ENCODE results near the gene CTSZ. TPM values are rescaled to one million over a fixed set of nuclear protein-coding genes. Genes with fewer than 3 reads are reported as not detected.

CTSZ gene
- total RNA-seq, 4 donors from 2014 or later = 22.3 to 89.7 (median 57.2) TPM

GRCh38 chr20:59023616-59024015 is 16.6 kb upstream of the CTSZ start:
- Histone ChIP-seq H3K36me3 (peaks cover 0 to 73% (median 23%) of the 10 kb centered on the region in 3 donors), H3K4me3 (no peak overlapping the region), H3K27ac (no peak overlapping the region), H3K4me1 (peaks cover 0 to 27% (median 4%) of the 10 kb centered on the region in 3 donors), H3K27me3 (no peaks in the 10 kb centered on the region), H3K9me3 (no peaks in the 10 kb centered on the region)
- TF ChIP-seq POLR2A (IDR thresholded peaks at IDR 0.05) = no peak
- TF ChIP-seq, protein P1, sequence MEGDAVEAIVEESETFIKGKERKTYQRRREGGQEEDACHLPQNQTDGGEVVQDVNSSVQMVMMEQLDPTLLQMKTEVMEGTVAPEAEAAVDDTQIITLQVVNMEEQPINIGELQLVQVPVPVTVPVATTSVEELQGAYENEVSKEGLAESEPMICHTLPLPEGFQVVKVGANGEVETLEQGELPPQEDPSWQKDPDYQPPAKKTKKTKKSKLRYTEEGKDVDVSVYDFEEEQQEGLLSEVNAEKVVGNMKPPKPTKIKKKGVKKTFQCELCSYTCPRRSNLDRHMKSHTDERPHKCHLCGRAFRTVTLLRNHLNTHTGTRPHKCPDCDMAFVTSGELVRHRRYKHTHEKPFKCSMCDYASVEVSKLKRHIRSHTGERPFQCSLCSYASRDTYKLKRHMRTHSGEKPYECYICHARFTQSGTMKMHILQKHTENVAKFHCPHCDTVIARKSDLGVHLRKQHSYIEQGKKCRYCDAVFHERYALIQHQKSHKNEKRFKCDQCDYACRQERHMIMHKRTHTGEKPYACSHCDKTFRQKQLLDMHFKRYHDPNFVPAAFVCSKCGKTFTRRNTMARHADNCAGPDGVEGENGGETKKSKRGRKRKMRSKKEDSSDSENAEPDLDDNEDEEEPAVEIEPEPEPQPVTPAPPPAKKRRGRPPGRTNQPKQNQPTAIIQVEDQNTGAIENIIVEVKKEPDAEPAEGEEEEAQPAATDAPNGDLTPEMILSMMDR (IDR thresholded peaks at IDR 0.05) = no peak
- no peak for DNase-seq
- WGBS, 2 donors = 90 to 94% methylated on average over 6 to 13 of the region's 13 CpGs
- intact Hi-C loops (cut with DNase I) = no loop called here

DNA sequence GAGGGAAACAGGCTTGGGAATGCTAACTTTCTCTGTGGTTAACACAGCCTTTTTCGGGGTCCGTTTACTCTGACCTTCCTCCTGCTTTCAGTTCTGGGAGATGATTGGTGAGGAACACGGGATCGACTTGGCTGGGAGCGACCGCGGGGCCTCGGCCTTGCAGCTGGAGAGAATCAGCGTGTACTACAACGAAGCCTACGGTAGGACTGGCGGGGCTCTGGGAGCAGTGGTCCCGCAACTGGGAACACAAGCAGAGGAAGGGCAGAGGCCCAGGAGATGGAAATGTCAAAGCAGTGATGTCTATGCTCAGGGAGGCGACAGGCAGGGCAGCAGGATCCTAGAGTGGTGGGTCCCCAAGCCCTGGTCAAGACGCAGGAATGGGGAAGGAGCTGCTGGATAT is 15.7 kb upstream of the CTSZ start:
- WGBS, 2 donors = 89 to 91% methylated on average over 7 to 15 of the region's 15 CpGs
- intact Hi-C loops (cut with DNase I) = no loop called here
- peaks cover 0 to 18% (median 3%) of the 10 kb centered on the region in 3 donors for H3K4me1 ChIP-seq
- no peak for TF ChIP-seq POLR2A (IDR thresholded peaks at IDR 0.05)
- TF ChIP-seq, protein P1 (IDR thresholded peaks at IDR 0.05) = no peak
- H3K36me3 ChIP-seq = peaks cover 0 to 64% (median 23%) of the 10 kb centered on the region in 3 donors
- H3K27ac ChIP-seq = no peak overlapping the region
- no peak for DNase-seq
- H3K9me3 ChIP-seq = no peaks in the 10 kb centered on the region
- no peak overlapping the region for H3K4me3 ChIP-seq
- H3K27me3 ChIP-seq = no peaks in the 10 kb centered on the region

DNA sequence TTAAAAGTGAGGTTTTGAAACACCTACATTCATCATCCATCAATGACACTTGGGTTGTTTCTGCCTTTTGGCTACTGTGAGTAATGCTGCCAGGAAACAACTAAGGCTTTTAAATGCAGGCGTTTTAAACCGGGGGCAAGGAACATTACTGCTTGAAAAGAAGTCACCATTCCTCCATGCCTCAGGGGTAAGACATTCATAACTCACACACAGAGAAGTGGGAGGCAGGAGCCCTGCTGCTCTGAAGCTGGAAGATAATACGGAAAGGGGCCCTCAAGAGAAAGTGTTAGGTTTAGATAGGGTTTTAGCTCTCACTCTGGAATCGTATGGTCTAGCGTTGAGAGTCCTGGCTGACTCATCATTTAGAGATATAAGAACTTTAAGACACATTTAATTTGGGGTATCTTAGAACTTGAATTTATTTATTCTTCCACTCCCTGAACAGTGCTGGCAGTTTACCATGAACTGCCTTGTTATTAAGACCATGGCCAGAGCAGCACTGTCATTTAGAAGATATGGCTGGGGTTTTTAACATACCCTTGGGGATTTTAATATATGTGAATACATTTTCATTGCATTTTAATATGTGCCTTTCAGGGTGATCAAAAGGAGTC is 14.0 kb upstream of the CTSZ start:
- WGBS, 2 donors = 17 to 47% methylated on average over 5 of the region's 5 CpGs
- TF ChIP-seq, protein P1 (IDR thresholded peaks at IDR 0.05) = no peak
- no peak for TF ChIP-seq POLR2A (IDR thresholded peaks at IDR 0.05)
- H3K36me3 ChIP-seq = peaks cover 0 to 47% (median 19%) of the 10 kb centered on the region in 3 donors
- H3K27me3 ChIP-seq = no peaks in the 10 kb centered on the region
- no peaks in the 10 kb centered on the region for H3K9me3 ChIP-seq
- H3K27ac ChIP-seq = no peak overlapping the region
- H3K4me1 ChIP-seq = peaks cover 0 to 21% (median 0%) of the 10 kb centered on the region in 3 donors
- H3K4me3 ChIP-seq = no peak overlapping the region
- intact Hi-C loops (cut with DNase I) = no loop called here
- no peak for DNase-seq

- H3K9me3 ChIP-seq = no peaks in the 10 kb centered on the region
- no peak for TF ChIP-seq POLR2A (IDR thresholded peaks at IDR 0.05)
- TF ChIP-seq, protein P1 (IDR thresholded peaks at IDR 0.05) = no peak
- no peak for DNase-seq
- H3K36me3 ChIP-seq = peaks cover 0 to 29% (median 8%) of the 10 kb centered on the region in 3 donors
- no peak within 1 kb of the TSS for H3K4me3 ChIP-seq
- 90 to 100% methylated on average over 4 to 5 of the region's 5 CpGs for WGBS, 2 donors
- H3K27me3 ChIP-seq = no peaks in the 10 kb centered on the region
- intact Hi-C loops (cut with DNase I) = no loop called here
- H3K4me1 ChIP-seq = peaks cover 0 to 21% (median 0%) of the 10 kb centered on the region in 3 donors
- no peak within 1 kb of the TSS for H3K27ac ChIP-seq
These were observed 12.2 kb upstream of the CTSZ start, which contains the start of gene TUBB1 for GRCh38 chr20:59019217-59019616. TSS of gene TUBB1 (plus strand) at chr20:59019429. CDS start at chr20:59019523, 94 bp downstream.

- DNase-seq = no peak
- H3K9me3 ChIP-seq = no peaks in the 10 kb centered on the region
- H3K4me1 ChIP-seq = peaks cover 0 to 21% (median 0%) of the 10 kb centered on the region in 3 donors
- TF ChIP-seq, protein P1 (IDR thresholded peaks at IDR 0.05) = no peak
- no peak for TF ChIP-seq POLR2A (IDR thresholded peaks at IDR 0.05)
- WGBS, 2 donors = 87 to 89% methylated on average over 5 to 8 of the region's 10 CpGs
- no peak overlapping the region for H3K4me3 ChIP-seq
- intact Hi-C loops (cut with DNase I) = no loop called here
- H3K27ac ChIP-seq = no peak overlapping the region
- no peaks in the 10 kb centered on the region for H3K27me3 ChIP-seq
- peaks cover 0 to 25% (median 4%) of the 10 kb centered on the region in 3 donors for H3K36me3 ChIP-seq
These were observed 11.8 kb upstream of the CTSZ start for GRCh38 chr20:59018817-59019216.
